ENCODE data around the gene GSTP1. TPM values are rescaled to one million over a fixed set of nuclear protein-coding genes. Genes with fewer than 3 reads are reported as not detected.

Gene GSTP1
- total and polyA plus RNA-seq, 9 of the 15 experiments (the other 6 are each of a cell fraction or from before 2014, with no cell fraction given): 592 to 2,150 (median 1,204) TPM

GRCh38 chr11:67596753-67597300, 13.2 kb downstream of the GSTP1 start:
- Histone ChIP-seq H3K27me3 (ENCODE audit: control insufficient read depth in 2 of 2, insufficient read depth in 2 of 2, low read length in 2 of 2) (no peaks in the 10 kb centered on the region), H3K4me2 (ENCODE audit: insufficient read depth, low read length) (no peak overlapping the region), H3K36me3 (ENCODE audit: control insufficient read depth, insufficient read depth, low read length) (no peaks in the 10 kb centered on the region), H3K27ac (ENCODE audit: extremely low read depth, low read depth, low read length) (no peak overlapping the region), H3K9me3 (replicated peaks; ENCODE audit: control insufficient read depth, insufficient read depth, low read depth, low read length) (peaks cover 4% of the 10 kb centered on the region; the same call in 1 of the 2 replicates), H3K4me3 (no peak overlapping the region), H3K9me1 (ENCODE audit: control insufficient read depth, insufficient read depth, low read length) (no peaks in the 10 kb centered on the region), H3K4me1 (replicated peaks in 1 of 2; ENCODE audit: control insufficient read depth in 2 of 2, insufficient read depth in 2 of 2, low read length in 2 of 2) (peaks cover 26 to 37% of the 10 kb centered on the region in 2 experiments), H2AFZ (ENCODE audit: low read depth, low read length) (no peak overlapping the region; the same call in 1 of the 2 replicates), H3K9ac (ENCODE audit: insufficient read depth in 1 of 2, low read depth in 2 of 2, low read length in 2 of 2) (no peak overlapping the region), H4K20me1 (replicated peaks; ENCODE audit: control insufficient read depth, insufficient read depth, low read length) (no peaks in the 10 kb centered on the region), H3K79me2 (ENCODE audit: control insufficient read depth, insufficient read depth, low read length) (no peaks in the 10 kb centered on the region)
- no TSS peak for BruUV-seq (replicated peaks)
- DNase-seq (ENCODE audit: extremely low read depth in 1 of 4, low spot score in 3 of 4): no peak
- no peak for FAIRE-seq
- ATAC-seq: no peak
- ChIA-PET POLR2A (interaction anchor here (1.1 to 2.0 kb wide), 2 partner anchors 9 to 21 kb away, joined by 3 to 5 read pairs; no protein-coding TSS in a partner anchor), CTCF (ENCODE audit: low intra/inter-chr PET ratio) (no interaction called here)
- intact Hi-C loops (cut with micrococcal nuclease): no loop called here
- 77% methylated on average over 1 of the region's 1 CpG for WGBS (ENCODE audit: insufficient coverage, low coverage, missing lambda C conversion rate)
- in situ Hi-C loops (cut with MboI): no loop called here
- TF ChIP-seq FOS (IDR thresholded peaks at IDR 0.05; ENCODE audit: extremely low read depth, insufficient read length): no peak
- no peak for TF ChIP-seq ZNF175 (CRISPR knock-in tag; IDR thresholded peaks at IDR 0.05; ENCODE audit: low read depth)
- TF ChIP-seq MLLT1 (IDR thresholded peaks at IDR 0.05): no peak
- TF ChIP-seq PRMT5 (CRISPR knock-in tag; IDR thresholded peaks at IDR 0.05): no peak
- no peak for TF ChIP-seq E2F3 (CRISPR knock-in tag; IDR thresholded peaks at IDR 0.05)
- no peak for TF ChIP-seq CHD2 (IDR thresholded peaks at IDR 0.05; ENCODE audit: low read depth, low read length)
- TF ChIP-seq ZKSCAN3 (CRISPR knock-in tag; IDR thresholded peaks at IDR 0.05): no peak
- TF ChIP-seq TBL1XR1 (IDR thresholded peaks at IDR 0.05; ENCODE audit: low read length in 2 of 2): no peak
- TF ChIP-seq ILF3 (IDR thresholded peaks at IDR 0.05; ENCODE audit: borderline replicate concordance): no peak
- no peak for TF ChIP-seq LCOR (CRISPR knock-in tag; IDR thresholded peaks at IDR 0.05)
- TF ChIP-seq HDAC6 (IDR thresholded peaks at IDR 0.05; ENCODE audit: low read depth, low read length): no peak
- TF ChIP-seq GABPB1 (CRISPR knock-in tag; IDR thresholded peaks at IDR 0.05): no peak
- TF ChIP-seq ZNF830 (CRISPR knock-in tag; IDR thresholded peaks at IDR 0.05): no peak
- TF ChIP-seq ID3 (CRISPR knock-in tag; IDR thresholded peaks at IDR 0.05): no peak
- no peak for TF ChIP-seq ID3 (tag; IDR thresholded peaks at IDR 0.05)
- no peak for TF ChIP-seq ZNF77 (CRISPR knock-in tag; IDR thresholded peaks at IDR 0.05)
- TF ChIP-seq SP2 (IDR thresholded peaks at IDR 0.05; ENCODE audit: extremely low read depth, low read depth, low read length, poor library complexity, severe bottlenecking): no peak
- no peak for TF ChIP-seq TCF7 (IDR thresholded peaks at IDR 0.05; ENCODE audit: borderline replicate concordance)
- no peak for TF ChIP-seq EP300 (IDR thresholded peaks at IDR 0.05; ENCODE audit: low read length)
- TF ChIP-seq BRF1 (IDR thresholded peaks at IDR 0.05; ENCODE audit: borderline replicate concordance, extremely low read depth, insufficient read length): no peak
- TF ChIP-seq ARID2 (IDR thresholded peaks at IDR 0.05): no peak
- TF ChIP-seq ETS1 (conservative IDR thresholded peaks at IDR 0.05; ENCODE audit: control insufficient read depth, low read depth, low read length): no peak
